CMK (cell line): ENCODE data around the gene DISP2.

ENCODE experiments used
- DNase-seq: peaks from one replicate; pipeline ENCODE4 v3.0.0-alpha.2; 2010; ENCODE audit warnings: low read depth

Gene DISP2

DNA sequence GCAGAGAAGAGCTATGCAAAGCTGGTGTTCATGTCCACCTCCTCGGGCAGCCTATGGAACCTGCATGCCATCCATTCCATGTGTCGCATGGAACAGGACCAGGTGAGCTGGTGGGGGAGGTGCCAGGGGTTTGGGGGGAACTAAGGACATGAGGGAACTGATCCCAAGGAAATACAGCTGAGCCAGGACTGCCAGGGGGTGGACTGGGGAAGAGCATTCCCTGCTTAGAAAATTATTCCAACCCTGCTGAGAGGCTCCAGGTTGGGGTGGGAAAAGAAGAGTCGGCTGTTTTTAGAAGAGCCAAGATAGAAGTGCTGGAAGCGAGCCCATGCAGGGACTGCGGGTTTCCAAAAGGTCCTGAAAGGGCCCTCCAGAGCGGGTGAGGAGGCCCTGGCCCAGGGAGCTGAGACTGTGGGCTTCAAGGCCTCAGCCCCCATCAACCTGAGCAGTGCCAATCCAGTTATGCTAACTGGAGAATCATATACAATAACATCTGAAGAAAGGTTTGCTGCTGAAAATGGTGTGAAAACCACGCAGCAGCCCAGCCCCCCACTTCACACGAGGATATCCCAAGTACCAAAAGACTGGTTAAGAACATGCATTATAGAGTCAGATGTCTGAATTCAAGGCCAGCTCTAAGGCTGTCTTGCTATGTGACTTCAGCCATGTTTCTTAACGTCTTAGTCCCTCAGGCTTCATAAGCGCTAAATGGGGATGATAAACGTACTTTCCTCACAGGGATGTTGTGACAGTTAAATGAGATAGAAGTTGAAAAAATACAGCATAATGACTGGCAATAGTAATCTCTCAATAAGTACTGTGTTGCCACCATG lies 7.8 kb downstream of the DISP2 start:
- no peak for DNase-seq

DNA sequence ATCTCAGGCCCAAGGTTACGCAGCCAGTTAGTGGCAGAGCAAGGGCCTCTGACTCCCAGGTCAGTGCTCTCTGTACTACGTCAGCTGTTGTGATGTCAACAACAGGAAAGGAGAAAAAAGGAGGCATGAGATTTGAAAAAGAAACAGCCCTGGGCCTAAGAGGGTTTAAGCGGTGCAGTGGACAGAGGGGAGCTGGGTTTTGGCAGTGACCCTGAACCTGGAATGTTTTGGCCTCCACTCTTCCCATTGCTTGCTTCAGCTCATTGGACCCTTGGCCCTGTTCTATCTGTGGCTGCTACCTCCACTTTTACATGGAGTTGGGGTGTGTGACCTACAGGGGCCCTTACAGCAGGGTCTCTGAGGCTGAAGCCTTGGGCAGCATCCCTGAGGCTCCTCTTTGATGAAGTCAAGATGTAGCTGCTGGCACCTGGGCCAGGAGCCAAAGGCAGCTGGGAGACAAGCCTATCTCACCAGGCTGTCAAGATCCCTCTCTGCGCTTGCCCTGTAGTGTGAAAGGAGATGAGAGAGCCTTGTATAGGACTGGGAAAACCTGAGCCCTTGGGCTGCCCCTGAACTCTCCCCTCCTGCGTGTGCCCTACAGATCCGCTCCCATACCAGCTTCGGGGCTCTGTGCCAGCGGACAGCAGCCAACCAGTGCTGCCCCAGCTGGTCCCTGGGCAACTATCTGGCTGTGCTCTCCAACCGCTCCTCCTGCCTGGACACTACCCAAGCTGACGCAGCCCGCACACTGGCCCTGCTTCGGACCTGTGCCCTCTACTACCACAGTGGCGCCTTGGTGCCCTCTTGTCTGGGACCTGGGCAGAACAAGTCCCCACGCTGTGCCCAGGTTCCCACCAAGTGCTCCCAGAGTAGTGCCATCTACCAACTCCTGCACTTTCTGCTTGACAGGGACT lies 8.7 kb downstream of the DISP2 start:
- DNase-seq = no peak

DNA sequence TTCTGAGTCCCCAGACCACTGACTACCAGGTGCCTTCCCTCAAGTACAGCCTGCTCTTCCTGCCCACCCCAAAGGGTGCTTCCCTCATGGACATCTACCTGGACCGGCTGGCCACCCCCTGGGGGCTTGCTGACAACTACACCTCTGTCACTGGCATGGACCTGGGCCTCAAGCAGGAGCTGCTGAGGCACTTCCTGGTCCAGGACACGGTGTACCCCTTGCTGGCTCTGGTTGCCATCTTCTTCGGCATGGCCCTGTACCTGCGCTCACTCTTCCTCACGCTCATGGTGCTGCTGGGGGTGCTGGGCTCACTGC lies 9.3 kb downstream of the DISP2 start:
- DNase-seq = no peak

DNA sequence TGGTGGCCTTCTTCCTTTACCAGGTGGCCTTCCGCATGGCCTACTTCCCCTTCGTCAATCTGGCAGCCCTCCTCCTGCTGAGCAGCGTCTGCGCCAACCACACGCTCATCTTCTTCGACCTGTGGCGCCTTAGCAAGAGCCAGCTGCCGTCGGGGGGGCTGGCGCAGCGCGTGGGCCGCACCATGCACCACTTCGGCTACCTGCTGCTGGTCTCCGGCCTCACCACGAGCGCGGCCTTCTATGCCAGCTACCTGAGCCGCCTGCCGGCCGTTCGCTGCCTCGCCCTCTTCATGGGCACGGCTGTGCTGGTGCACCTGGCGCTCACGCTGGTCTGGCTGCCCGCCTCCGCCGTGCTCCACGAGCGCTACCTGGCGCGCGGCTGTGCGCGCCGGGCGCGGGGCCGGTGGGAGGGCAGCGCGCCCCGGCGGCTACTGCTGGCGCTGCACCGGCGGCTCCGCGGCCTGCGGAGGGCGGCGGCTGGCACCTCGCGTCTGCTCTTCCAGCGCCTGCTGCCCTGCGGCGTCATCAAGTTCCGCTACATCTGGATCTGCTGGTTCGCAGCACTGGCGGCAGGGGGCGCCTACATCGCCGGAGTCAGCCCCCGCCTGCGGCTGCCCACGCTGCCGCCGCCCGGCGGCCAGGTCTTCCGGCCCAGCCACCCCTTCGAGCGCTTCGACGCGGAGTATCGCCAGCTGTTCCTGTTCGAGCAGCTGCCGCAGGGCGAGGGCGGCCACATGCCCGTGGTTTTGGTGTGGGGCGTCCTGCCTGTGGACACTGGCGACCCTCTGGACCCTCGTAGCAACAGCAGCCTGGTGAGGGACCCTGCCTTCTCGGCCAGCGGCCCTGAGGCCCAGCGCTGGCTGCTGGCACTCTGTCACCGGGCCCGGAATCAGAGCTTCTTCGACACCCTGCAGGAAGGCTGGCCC lies 9.9 kb downstream of the DISP2 start:
- DNase-seq = peak; percentile 80

DNA sequence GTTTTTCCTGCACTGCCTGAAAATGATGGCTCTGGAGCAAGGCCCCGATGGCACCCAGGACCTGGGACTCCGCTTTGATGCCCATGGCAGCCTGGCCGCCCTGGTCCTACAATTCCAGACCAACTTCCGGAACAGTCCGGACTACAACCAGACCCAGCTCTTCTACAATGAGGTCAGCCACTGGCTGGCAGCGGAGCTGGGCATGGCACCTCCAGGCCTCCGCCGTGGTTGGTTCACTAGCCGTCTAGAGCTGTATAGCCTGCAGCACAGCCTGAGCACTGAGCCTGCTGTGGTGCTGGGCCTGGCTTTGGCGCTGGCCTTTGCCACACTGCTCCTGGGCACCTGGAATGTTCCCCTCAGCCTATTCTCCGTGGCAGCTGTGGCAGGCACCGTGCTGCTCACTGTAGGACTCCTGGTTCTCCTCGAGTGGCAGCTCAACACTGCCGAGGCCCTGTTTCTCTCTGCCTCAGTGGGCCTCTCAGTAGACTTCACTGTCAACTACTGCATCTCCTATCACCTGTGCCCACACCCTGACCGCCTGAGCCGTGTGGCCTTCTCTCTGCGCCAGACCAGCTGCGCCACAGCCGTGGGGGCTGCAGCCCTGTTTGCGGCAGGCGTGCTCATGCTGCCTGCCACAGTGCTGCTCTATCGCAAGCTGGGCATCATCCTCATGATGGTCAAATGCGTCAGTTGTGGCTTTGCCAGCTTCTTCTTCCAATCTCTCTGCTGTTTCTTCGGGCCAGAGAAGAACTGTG lies 10.9 kb downstream of the DISP2 start:
- DNase-seq = no peak

DNA sequence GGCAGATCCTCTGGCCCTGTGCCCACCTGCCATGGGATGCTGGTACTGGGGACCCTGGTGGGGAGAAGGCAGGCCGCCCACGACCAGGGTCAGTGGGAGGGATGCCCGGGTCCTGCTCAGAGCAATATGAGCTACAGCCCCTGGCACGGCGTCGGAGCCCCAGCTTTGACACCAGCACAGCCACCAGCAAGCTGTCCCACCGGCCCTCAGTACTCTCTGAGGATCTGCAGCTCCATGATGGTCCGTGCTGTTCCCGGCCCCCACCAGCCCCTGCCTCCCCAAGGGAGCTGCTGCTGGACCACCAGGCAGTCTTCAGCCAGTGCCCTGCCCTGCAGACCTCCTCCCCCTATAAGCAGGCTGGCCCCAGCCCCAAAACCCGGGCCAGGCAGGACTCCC lies 11.5 kb downstream of the DISP2 start:
- no peak for DNase-seq

DNA sequence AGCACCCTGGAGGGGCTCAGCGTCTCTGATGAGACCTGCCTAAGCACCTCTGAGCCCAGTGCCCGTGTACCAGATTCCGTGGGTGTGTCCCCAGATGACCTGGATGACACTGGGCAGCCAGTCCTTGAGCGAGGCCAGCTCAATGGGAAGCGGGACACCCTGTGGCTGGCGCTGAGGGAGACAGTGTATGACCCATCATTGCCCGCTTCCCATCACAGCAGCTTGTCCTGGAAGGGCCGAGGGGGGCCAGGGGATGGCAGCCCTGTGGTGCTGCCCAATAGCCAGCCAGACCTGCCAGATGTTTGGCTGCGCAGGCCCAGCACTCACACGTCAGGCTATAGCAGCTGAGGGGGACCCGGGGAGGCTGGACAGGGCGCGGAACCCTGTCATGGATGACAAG lies 12.0 kb downstream of the DISP2 start:
- DNase-seq = no peak

DNA sequence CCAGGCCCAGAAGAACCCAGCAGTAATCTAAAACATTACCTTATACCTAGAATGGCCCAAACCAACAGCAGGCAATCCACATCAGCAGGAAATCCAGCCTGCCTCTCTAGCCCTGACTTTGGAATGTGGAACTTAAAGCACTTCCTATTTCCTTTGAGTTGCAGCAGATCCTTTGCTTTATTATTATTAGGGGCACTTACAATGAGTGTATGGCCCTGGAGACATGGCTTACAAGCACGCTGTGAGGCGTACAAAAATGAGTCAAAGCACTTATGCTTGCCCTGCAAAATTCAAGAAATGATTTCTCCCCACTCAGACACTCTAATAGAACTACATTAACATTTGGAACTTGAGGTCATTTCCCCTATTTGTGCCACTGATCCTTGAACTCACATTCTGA lies 15.0 kb downstream of the DISP2 start:
- no peak for DNase-seq

DNA sequence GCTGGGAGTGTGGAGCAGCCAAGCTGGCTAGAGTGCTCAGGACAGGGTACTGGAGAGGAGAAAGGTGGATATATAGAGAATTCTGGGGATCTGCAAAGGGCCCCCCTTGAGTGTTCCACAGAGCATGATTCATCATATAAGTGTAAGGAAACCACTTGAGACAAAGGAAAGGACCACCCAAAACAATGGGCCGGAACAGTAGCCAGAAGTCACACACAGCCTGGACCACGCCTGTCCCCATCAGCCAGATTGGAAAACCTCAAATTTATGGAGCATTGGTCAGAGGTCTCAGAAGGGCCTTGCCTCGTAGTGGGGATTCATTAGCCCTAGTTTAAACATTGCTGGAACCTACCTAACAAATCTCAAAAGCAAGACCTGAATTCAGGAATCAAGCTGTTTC lies 19.6 kb downstream of the DISP2 start:
- DNase-seq = no peak

DNA sequence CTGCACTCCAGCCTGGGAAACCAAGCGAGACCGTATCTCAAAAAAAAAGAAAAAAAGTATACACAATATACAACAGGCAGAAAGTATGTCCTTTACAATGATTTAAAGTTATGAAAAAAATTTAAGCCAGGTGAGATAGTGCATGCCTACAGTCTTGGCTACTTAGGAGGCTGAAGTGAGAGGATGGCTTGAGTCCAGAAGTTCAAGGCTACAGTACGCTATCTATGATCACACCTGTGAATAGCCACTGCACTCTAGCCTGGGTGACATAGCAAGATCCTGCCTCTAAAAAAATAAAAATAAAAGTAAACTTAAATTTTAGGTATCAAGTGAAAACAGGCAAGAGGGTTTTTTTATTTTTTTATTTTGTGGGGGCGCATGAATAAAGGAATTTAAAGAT lies 21.4 kb downstream of the DISP2 start:
- DNase-seq = no peak

DNA sequence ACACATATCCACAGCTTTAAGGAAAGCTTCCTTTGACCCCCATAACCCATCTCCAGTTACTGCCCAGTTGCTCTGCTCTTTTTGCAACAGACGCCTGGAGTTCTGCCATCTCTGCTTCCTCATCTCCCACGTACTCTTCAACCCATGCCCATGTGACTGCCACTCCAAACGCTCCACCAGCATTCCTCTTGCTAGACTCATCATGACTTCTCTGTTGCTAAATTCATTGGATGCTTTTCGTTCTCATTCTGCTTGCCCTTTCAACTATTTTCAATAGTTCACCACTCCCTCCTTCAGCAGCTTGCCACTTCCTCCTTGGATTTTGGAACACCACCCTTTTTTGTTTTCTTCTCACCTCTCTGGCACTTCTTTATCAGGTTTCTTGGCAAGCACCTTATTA lies 21.8 kb downstream of the DISP2 start:
- no peak for DNase-seq

DNA sequence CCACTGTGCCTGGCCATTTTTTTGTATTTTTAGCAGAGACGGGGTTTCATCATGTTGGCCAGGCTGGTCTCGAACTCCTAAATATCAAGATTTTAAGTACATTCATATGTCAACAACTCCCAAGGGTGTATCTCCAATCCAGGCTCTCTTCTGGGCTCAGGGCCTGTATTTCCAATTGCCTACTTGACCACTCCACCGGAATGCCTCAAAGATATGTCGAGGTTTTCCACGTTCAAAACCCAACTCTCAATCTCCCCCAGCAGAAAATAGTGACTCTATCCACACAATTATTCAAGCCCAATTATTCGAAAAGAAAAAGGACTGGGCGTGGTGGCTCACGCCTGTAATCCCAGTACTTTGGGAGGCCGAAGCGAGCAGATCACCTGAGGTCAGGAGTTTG lies 22.6 kb downstream of the DISP2 start:
- no peak for DNase-seq

DNA sequence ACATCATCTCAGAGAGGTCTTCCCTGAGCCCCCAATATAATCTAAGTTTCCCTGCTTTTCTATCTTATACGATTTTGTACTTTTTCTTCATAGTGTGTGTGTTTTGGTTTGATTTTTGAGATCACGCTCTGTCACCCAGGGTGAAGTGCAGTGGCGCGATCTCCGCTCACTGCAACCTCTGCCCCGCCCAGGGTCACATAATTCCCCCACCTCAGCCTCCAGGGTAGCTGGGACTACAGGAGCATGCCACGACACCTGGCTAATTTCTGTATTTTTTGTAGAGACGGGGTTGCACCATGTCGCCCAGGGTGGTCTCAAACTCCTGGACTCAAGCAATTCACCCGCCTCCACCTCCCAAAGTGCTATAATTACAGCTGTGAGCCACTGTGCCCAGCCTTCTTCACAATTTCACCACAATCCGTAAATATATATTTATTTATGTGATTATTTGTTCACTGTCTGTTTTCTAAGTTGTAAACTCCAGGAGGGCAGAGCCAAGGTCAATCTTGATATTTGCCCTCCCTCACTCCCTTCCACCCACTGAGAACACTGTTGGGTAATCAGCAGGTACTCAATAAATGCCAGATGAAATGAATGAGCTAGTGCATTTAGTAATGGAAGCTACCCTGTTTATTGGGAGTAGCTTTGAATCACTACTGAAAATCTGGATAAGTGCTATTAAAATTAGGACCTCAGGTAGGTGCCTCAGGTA lies 24.0 kb downstream of the DISP2 start:
- DNase-seq = no peak

DNA sequence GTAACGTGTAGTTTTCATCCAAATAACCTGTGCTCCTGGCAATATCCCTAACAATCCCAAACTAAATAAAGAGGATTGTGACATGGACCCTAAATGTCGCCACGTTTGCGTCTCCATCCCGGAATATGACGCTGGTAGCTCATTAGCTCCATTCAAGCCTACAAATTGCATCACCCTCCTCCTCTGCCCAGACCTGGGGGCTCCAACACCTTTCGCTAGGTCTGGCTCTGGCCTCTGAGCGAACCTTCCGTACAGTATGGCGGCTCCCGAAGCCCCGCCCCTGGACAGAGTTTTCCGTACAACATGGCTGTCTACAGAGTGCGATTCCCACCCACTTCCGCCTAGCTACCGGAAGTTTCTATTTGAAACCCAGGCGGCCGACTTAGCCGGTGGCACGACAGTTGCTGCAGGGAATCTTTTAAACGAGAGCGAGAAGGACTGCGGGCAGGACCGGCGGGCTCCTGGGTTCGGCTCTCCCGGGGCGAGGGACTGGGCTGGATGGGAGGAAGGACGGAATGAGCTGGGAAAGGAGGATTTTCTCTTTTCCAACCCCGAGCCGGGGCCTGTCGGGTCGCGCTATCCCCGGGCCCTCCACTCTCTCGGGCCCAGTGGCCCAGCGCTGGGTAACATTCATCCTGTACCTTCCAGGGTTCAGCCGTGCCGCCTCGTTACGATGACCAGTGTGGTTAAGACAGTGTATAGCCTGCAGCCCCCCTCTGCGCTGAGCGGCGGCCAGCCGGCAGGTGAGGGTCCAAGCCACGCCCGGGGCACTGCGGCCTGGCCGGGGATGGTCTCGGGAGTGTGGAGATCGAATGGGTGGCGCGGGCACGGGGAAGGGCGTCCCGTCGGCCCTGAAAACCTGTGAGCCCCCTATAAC lies 24.8 kb downstream of the DISP2 start, which contains the start of gene KNSTRN:
KNSTRN (plus strand) TSS at position 142 of the 877 bp plus-strand sequence; CDS start at position 257, 115 bp downstream.
- DNase-seq = peak; percentile 76

DNA sequence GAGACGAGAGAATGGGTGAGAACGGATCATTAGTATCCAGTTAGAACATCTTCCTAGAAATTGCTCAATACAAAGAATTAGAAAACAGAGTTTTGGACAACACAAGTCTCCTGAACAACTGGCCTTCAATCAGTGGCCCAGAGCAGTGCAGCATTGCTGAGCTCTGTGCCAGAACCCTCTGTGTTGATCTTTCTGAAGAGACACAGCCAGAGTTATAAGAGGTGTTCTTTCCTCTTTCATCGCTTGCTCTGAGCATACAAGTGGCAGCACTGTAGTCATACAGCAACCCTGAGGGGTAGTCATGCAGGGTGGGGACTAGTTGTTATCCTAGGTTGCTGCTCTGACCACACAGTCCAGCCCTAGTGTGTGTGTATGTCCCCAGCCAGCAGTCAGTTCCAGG lies 28.5 kb downstream of the DISP2 start:
- no peak for DNase-seq

DNA sequence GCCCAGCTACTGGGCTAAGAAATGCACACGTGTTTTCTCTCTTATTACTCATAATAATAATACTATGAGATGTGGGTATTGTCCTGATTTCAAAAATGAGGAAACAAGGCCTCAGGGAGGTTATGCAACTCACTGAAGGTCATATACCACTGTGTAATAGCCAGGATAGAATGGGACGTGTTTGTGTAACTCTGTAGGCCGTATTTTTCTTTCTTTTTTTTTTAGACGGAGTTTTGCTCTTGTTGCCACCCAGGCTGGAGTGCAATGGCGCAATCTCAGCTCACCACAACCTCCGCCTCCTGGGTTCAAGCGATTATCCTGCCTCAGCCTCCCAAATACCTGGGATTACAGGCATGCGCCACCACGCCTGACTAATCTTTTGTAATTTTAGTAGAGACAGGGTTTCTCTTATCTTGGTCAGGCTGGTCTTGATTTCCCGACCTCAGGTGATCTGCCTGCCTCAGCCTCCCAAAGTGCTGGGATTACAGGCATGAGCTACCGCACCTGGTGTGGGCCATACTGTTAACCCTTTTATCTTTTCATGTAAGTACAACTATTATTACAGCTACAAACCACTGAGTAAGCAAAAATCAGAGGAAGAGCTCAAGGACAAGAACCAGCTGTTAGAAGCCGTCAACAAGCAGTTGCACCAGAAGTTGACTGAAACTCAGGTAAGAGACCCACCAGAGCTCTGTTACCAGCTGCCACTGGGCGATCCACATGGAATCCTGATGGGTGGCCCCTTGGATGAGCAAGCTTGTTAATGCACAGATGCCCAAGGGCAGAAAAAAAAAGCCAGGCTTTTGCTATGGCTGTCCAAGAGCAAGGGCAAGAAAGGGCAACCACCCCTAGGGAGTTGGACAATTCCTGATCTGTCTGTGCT lies 31.2 kb downstream of the DISP2 start:
- no peak for DNase-seq

DNA sequence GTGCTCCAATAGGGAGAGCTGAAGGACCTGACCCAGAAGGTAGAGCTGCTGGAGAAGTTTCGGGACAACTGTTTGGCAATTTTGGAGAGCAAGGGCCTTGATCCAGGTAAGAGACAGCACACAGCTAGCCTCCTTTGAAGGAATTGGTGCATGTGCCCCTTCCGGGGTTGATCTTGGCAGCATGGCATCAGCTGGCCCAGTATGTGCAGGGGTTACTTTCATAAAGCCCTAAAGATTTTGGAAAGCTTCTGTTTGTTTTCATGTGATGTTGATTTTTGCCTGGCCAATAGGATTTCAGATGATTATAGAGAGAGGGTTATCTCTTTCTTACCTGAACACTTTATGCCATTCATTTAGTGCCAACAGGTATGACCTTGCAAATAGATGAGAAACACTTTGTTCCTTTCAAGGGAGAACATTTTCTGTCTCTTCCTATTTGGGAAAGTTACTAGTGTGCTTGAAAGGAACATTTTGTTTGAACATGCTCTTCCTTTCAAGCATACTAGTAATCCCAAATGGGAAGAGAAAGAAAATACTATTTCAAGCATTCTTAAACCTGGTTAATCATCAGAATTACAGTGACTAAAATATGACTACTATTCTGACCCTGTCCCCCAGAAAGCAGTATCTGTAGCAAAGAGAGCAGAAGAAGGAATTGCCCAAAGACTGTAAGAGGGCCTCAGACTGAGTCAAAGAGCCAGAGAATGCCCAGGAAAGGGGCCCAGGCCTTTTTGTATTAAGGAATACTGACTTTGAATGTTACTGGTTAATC lies 32.0 kb downstream of the DISP2 start:
- no peak for DNase-seq
